GM12878 (cell line): ENCODE measurements around the gene DNHD1.

Source experiments
- ESRRA ChIP-seq: IDR thresholded peaks from 2 replicates; pipeline ENCODE4 v1.6.1; 2012; ENCODE audit warnings: mild to moderate bottlenecking, low read length, improper control_type of control experiment
- EZH2 ChIP-seq: IDR thresholded peaks from 2 replicates; pipeline ENCODE4 v1.6.1; 2012; ENCODE audit warnings: low read depth, mild to moderate bottlenecking, control low read depth, inconsistent platforms, low read length, borderline replicate concordance; ENCODE audit not compliant: control insufficient read depth
- POLR2AphosphoS5 ChIP-seq: IDR thresholded peaks from 2 replicates; pipeline ENCODE4 v1.6.1; 2011; ENCODE audit warnings: mild to moderate bottlenecking, low read length, inconsistent platforms
- PRDM15 ChIP-seq: fragments of 450-650 bp; formaldehyde crosslinking; IDR thresholded peaks from 2 replicates; pipeline ENCODE4 v1.4.0; 2020; ENCODE audit warnings: mild to moderate bottlenecking, moderate library complexity
- TCF12 ChIP-seq: IDR thresholded peaks from 2 replicates; pipeline ENCODE4 v1.6.1; 2011; ENCODE audit warnings: low read depth, mild to moderate bottlenecking, low read length
- TF ChIP-seq, protein P1 (sequence below), 3 experiments: IDR thresholded peaks in 2 of 3; conservative IDR thresholded peaks in 1 of 3; 2 replicates each; pipeline ENCODE4 v1.5.1; 2011; ENCODE audit warnings: low read depth in 3 of 3, low read length in 3 of 3, mild to moderate bottlenecking in 3 of 3, control low read depth in 2 of 3, moderate library complexity in 2 of 3, inconsistent platforms in 1 of 3, mixed read lengths in 1 of 3; ENCODE audit not compliant: control insufficient read depth in 2 of 3, insufficient read depth in 1 of 3; ENCODE audit errors: extremely low read depth in 1 of 3

DNA sequence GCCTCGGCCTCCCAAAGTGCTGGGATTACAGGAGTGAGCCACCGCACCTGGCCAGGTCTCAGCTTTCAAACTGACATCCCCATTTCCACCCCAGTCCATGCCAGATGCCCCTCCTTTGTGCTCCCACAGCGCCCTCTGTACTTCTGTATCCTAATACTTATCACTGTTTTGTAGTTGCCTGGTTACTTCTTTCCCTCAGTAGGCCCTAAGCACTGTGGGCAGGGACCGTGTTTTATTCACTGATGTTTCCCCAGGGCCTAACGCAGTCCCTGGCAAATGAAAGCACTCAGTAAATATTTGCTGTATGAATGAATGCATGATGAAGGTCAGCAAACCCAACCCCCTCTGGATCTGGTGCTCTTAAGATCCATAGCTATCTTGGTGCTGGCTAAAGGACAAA lies 21.1 kb upstream of the DNHD1 start:
- no peak for TF ChIP-seq ESRRA
- no peak for TF ChIP-seq TCF12
- TF ChIP-seq, protein P1, sequence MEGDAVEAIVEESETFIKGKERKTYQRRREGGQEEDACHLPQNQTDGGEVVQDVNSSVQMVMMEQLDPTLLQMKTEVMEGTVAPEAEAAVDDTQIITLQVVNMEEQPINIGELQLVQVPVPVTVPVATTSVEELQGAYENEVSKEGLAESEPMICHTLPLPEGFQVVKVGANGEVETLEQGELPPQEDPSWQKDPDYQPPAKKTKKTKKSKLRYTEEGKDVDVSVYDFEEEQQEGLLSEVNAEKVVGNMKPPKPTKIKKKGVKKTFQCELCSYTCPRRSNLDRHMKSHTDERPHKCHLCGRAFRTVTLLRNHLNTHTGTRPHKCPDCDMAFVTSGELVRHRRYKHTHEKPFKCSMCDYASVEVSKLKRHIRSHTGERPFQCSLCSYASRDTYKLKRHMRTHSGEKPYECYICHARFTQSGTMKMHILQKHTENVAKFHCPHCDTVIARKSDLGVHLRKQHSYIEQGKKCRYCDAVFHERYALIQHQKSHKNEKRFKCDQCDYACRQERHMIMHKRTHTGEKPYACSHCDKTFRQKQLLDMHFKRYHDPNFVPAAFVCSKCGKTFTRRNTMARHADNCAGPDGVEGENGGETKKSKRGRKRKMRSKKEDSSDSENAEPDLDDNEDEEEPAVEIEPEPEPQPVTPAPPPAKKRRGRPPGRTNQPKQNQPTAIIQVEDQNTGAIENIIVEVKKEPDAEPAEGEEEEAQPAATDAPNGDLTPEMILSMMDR (IDR thresholded peaks at IDR 0.05 in 2 of 3, conservative IDR thresholded peaks at IDR 0.05 in 1 of 3; ENCODE audit: control insufficient read depth in 2 of 3, extremely low read depth in 1 of 3, insufficient read depth in 1 of 3, low read depth in 3 of 3, low read length in 3 of 3) = no peak
- TF ChIP-seq POLR2AphosphoS5 = no peak
- TF ChIP-seq PRDM15 (CRISPR knock-in tag) = no peak
- no peak for TF ChIP-seq EZH2
